Upper lobe of right lung (tissue), 1 donor: Measurements from ENCODE around the gene RAD50. TPM values are rescaled to one million over a fixed set of nuclear protein-coding genes. Genes with fewer than 3 reads are reported as not detected.
"Not testable (repeated sequence)": the region's sequence is repeated elsewhere in the genome, so short reads cannot be mapped to it uniquely, and the experiment has no call there.

ENCODE experiments used
- ATAC-seq: fragments of 200-7000 bp; cut with Tn5 transposase; one replicate; pipeline ENCODE4 v1.9.1; 2020; ENCODE audit warnings: mild to moderate bottlenecking, moderate library complexity
- DNase-seq: peaks from one replicate; pipeline ENCODE4 v3.0.0-alpha.2; 2020
- H3K27ac ChIP-seq: fragments of 200-600 bp; one replicate; pipeline ENCODE4 v1.8.0; 2022
- H3K27me3 ChIP-seq: fragments of 200-600 bp; one replicate; pipeline ENCODE4 v1.8.0; 2022; ENCODE audit warnings: mild to moderate bottlenecking
- H3K36me3 ChIP-seq: fragments of 200-600 bp; one replicate; pipeline ENCODE4 v1.8.0; 2022
- H3K4me1 ChIP-seq: fragments of 200-600 bp; one replicate; pipeline ENCODE4 v1.8.0; 2022
- H3K4me3 ChIP-seq: fragments of 200-600 bp; one replicate; pipeline ENCODE4 v1.8.0; 2022; ENCODE audit warnings: mild to moderate bottlenecking
- H3K9me3 ChIP-seq: fragments of 200-600 bp; one replicate; pipeline ENCODE4 v1.8.0; 2022
- intact Hi-C: fragments of 100-400 bp; cut with DNase I; formaldehyde crosslinking; loops from one replicate; pipeline ENCODE4 v1.11.0; 2022
- total RNA-seq: library from RNA; stranded (reverse); fragmentation: NEBNext Ultra II Directional; extraction: Animal tissue kit (Norgen Biotek cat#: 25700); gene quantifications from one replicate; pipeline ENCODE4 v1.2.1, GENCODE V29; 2021
- TF ChIP-seq, protein P1 (sequence below): fragments of 200-600 bp; IDR thresholded peaks from one replicate; pipeline ENCODE4 v1.8.0; 2022; ENCODE audit warnings: antibody characterized with exemption
- donor health status: DM: no; HTN: yes; CAD: no; lungs with severe emphysema.

Gene RAD50
- total RNA-seq, 1 donor from 2014 or later = 32.8 TPM

DNA sequence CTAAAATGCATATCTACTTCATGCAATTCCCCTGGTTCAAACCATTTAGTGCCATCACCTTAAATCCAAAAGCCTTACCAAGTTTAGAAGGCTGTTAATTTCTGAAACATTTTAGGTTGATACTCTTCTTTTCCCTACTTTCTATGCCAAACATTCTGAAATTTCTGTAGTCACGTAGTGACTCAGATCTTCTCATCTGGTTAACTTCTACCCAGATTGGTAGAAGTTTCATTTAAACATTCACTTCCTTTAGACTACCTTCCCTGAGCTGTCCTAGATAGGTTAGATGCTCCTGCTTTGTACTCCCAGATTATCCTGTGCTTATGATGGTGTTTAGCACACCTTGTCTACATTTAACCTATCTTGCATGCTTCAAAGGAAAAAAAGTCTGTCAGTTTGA lies 9.9 kb downstream of the RAD50 start:
- Histone ChIP-seq H3K27ac (no peak overlapping the region), H3K4me1 (no peaks in the 10 kb centered on the region), H3K9me3 (peaks cover 9% of the 10 kb centered on the region), H3K4me3 (no peak overlapping the region), H3K36me3 (peaks cover 38% of the 10 kb centered on the region), H3K27me3 (no peaks in the 10 kb centered on the region)
- ATAC-seq (no peak), DNase-seq (no peak)
- TF ChIP-seq, protein P1, sequence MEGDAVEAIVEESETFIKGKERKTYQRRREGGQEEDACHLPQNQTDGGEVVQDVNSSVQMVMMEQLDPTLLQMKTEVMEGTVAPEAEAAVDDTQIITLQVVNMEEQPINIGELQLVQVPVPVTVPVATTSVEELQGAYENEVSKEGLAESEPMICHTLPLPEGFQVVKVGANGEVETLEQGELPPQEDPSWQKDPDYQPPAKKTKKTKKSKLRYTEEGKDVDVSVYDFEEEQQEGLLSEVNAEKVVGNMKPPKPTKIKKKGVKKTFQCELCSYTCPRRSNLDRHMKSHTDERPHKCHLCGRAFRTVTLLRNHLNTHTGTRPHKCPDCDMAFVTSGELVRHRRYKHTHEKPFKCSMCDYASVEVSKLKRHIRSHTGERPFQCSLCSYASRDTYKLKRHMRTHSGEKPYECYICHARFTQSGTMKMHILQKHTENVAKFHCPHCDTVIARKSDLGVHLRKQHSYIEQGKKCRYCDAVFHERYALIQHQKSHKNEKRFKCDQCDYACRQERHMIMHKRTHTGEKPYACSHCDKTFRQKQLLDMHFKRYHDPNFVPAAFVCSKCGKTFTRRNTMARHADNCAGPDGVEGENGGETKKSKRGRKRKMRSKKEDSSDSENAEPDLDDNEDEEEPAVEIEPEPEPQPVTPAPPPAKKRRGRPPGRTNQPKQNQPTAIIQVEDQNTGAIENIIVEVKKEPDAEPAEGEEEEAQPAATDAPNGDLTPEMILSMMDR = no peak
- intact Hi-C loops = no loop called here

DNA sequence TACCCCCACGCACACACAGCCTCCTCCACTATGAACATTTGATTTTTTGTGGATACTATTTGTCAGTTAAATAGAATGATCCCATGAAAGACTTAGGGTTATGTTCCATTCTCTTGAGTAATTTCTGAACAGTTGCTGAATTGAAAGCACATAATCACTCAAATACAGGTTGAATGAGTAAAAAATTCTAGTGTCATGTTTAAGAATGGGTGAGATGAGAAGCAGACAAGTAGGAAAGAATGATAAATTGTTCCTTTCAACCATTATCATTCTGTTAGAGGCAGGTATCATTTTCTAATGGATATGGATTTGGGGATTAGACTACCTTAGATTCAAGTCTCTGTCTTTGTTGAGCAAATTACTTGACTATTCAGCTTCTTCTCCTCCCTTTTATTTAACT lies 19.3 kb downstream of the RAD50 start:
- no peaks in the 10 kb centered on the region for H3K4me1 ChIP-seq
- H3K4me3 ChIP-seq = no peak overlapping the region
- intact Hi-C loops = no loop called here
- peaks cover 57% of the 10 kb centered on the region for H3K36me3 ChIP-seq
- no peaks in the 10 kb centered on the region for H3K27me3 ChIP-seq
- no peak overlapping the region for H3K27ac ChIP-seq
- H3K9me3 ChIP-seq = no peaks in the 10 kb centered on the region
- DNase-seq (no peak), ATAC-seq (no peak)
- TF ChIP-seq, protein P1 = no peak

DNA sequence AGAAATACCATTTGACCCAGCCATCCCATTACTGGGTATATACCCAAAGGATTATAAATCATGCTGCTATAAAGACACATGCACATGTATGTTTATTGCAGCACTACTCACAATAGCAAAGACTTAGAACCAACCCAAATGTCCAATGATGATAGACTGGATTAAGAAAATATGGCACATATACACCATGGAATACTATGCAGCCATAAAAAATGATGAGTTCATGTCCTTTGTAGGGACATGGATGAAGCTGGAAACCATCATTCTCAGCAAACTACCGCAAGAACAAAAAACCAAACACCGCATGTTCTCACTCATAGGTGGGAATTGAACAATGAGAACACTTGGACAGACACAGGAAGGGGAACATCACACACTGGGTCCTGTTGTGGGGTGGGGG lies 27.8 kb downstream of the RAD50 start:
- H3K4me1 ChIP-seq, DNase-seq, H3K27me3 ChIP-seq, intact Hi-C loops, H3K27ac ChIP-seq, H3K9me3 ChIP-seq, ATAC-seq, H3K4me3 ChIP-seq: not testable (repeated sequence)
- H3K36me3 ChIP-seq = peaks cover 84% of the 10 kb centered on the region

DNA sequence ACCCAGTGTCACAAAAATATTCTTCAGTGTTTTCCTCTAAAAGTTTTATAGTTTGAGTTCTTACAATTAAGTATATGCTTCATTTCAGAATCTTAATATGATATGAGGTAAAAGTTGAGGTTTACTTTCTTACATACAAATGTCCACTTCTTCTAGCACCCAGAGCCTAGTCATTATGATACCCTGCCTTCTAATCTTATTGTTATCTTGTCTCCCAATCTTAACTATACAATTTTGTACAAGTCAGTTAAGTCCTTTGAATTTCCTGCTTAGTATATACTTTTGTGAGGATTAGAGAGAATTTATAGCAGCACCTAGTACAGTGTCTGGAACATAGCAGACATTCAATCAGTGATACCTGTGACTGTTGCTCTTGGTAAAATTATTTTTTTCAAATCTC lies 29.3 kb downstream of the RAD50 start:
- no peak overlapping the region for H3K27ac ChIP-seq
- intact Hi-C loops = no loop called here
- H3K4me1 ChIP-seq = no peaks in the 10 kb centered on the region
- H3K36me3 ChIP-seq = peaks cover 85% of the 10 kb centered on the region
- ATAC-seq = no peak
- no peak for DNase-seq
- no peaks in the 10 kb centered on the region for H3K9me3 ChIP-seq
- TF ChIP-seq, protein P1 = no peak
- no peak overlapping the region for H3K4me3 ChIP-seq
- H3K27me3 ChIP-seq = no peaks in the 10 kb centered on the region

DNA sequence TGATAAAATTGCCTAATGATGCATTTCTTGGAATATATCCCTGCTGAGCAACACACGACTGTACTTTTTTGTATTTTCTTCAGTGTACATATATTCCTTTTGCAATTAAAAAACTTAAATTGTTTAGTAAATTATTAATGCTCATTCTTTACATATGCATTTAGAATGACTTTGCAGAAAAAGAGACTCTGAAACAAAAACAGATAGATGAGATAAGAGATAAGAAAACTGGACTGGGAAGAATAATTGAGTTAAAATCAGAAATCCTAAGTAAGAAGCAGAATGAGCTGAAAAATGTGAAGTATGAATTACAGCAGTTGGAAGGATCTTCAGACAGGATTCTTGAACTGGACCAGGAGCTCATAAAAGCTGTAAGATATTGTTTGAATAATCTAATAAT lies 32.7 kb downstream of the RAD50 start:
- ATAC-seq = no peak

DNA sequence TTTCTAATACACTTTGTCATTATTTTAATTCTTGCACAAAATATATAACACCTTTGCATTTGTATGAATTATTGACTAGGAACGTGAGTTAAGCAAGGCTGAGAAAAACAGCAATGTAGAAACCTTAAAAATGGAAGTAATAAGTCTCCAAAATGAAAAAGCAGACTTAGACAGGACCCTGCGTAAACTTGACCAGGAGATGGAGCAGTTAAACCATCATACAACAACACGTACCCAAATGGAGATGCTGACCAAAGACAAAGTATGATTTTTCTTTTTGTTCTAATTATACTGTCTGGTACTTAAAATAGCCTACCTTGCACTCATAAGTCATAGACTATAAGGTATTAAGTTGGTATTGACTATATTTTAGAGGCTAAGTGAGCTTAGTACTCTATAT lies 34.4 kb downstream of the RAD50 start:
- TF ChIP-seq, protein P1 = no peak
- H3K4me1 ChIP-seq = no peaks in the 10 kb centered on the region
- H3K4me3 ChIP-seq = no peak overlapping the region
- H3K27ac ChIP-seq = no peak overlapping the region
- no peaks in the 10 kb centered on the region for H3K27me3 ChIP-seq
- intact Hi-C loops = no loop called here
- H3K9me3 ChIP-seq = no peaks in the 10 kb centered on the region
- DNase-seq (no peak), ATAC-seq (no peak)
- H3K36me3 ChIP-seq = peaks cover 96% of the 10 kb centered on the region

More for the DNA sequence above, 32.7 kb downstream of the RAD50 start:
- intact Hi-C loops = no loop called here
- Histone ChIP-seq H3K27ac (no peak overlapping the region), H3K36me3 (peaks cover 92% of the 10 kb centered on the region), H3K4me1 (no peaks in the 10 kb centered on the region), H3K27me3 (no peaks in the 10 kb centered on the region), H3K4me3 (no peak overlapping the region), H3K9me3 (no peaks in the 10 kb centered on the region)
- no peak for DNase-seq
- TF ChIP-seq, protein P1 = no peak
